Trophoblast cell (in vitro differentiated cells and primary cell): ENCODE measurements around the gene ARG1.

Source experiments
- DNase-seq, 2 donors: peaks; one replicate each; pipeline ENCODE4 v3.0.0-alpha.2; 2016
- H2AFZ ChIP-seq: 2 replicates; pipeline ENCODE4 v1.6.1; 2013; ENCODE audit warnings: low read length, moderate library complexity, mild to moderate bottlenecking; ENCODE audit not compliant: insufficient read depth, poor library complexity
- H2AK5ac ChIP-seq: 2 replicates; pipeline ENCODE4 v1.6.1; 2013; ENCODE audit warnings: mild to moderate bottlenecking, low read length
- H2BK120ac ChIP-seq: 2 replicates; pipeline ENCODE4 v1.6.1; 2013; ENCODE audit warnings: low read length, mild to moderate bottlenecking, moderate library complexity; ENCODE audit not compliant: insufficient read depth, poor library complexity
- H2BK12ac ChIP-seq: 2 replicates; pipeline ENCODE4 v1.6.1; 2013; ENCODE audit warnings: mild to moderate bottlenecking, low read length, moderate library complexity
- H2BK5ac ChIP-seq: 2 replicates; pipeline ENCODE4 v1.6.1; 2013; ENCODE audit warnings: low read length, low read depth, moderate library complexity, mild to moderate bottlenecking; ENCODE audit not compliant: poor library complexity
- H3K14ac ChIP-seq: 2 replicates; pipeline ENCODE4 v1.6.1; 2013; ENCODE audit warnings: mild to moderate bottlenecking, low read length
- H3K18ac ChIP-seq: 2 replicates; pipeline ENCODE4 v1.6.1; 2013; ENCODE audit warnings: mild to moderate bottlenecking, low read length
- H3K23ac ChIP-seq: 2 replicates; pipeline ENCODE4 v1.6.1; 2013; ENCODE audit warnings: low read length
- H3K27ac ChIP-seq: 2 replicates; pipeline ENCODE4 v1.5.1; 2013; ENCODE audit warnings: low read depth, mild to moderate bottlenecking, inconsistent platforms, low read length, moderate library complexity
- H3K27me3 ChIP-seq: 2 replicates; pipeline ENCODE4 v1.6.1; 2013; ENCODE audit warnings: inconsistent platforms, mild to moderate bottlenecking, low read length, moderate library complexity; ENCODE audit not compliant: insufficient read depth
- H3K36me3 ChIP-seq, 2 experiments: 1 replicate in 1 of 2; 2 replicates in 1 of 2; pipeline ENCODE4 v1.6.1; 2013; ENCODE audit warnings: low read length in 2 of 2, mild to moderate bottlenecking in 2 of 2, moderate library complexity in 1 of 2; ENCODE audit not compliant: insufficient read depth in 2 of 2, control insufficient read depth in 1 of 2
- H3K4ac ChIP-seq: 2 replicates; pipeline ENCODE4 v1.6.1; 2013; ENCODE audit warnings: low read depth, mild to moderate bottlenecking, low read length, moderate library complexity
- H3K4me1 ChIP-seq, 2 experiments: 1 replicate in 1 of 2; 2 replicates in 1 of 2; pipeline ENCODE4 v1.6.1; 2013; ENCODE audit warnings: low read length in 2 of 2, mild to moderate bottlenecking in 2 of 2, moderate library complexity in 1 of 2; ENCODE audit not compliant: insufficient read depth in 2 of 2, control insufficient read depth in 1 of 2
- H3K4me2 ChIP-seq: 2 replicates; pipeline ENCODE4 v1.6.1; 2013; ENCODE audit warnings: inconsistent platforms, mild to moderate bottlenecking, low read length, moderate library complexity
- H3K4me3 ChIP-seq: 2 replicates; pipeline ENCODE4 v1.5.1; 2013; ENCODE audit warnings: mild to moderate bottlenecking, low read depth, low read length, inconsistent platforms
- H3K79me1 ChIP-seq: one replicate; pipeline ENCODE4 v1.6.1; 2013; ENCODE audit warnings: low read length
- H3K79me2 ChIP-seq: 2 replicates; pipeline ENCODE4 v1.6.1; 2013; ENCODE audit warnings: low read length, mild to moderate bottlenecking; ENCODE audit not compliant: control insufficient read depth, insufficient read depth, poor library complexity
- H3K9ac ChIP-seq: 2 replicates; pipeline ENCODE4 v1.6.1; 2013; ENCODE audit warnings: mild to moderate bottlenecking, low read length
- H3K9me3 ChIP-seq: 2 replicates; pipeline ENCODE4 v1.6.1; 2013; ENCODE audit warnings: low read depth, mild to moderate bottlenecking, control low read depth, inconsistent platforms, low read length; ENCODE audit not compliant: insufficient read depth
- H4K12ac ChIP-seq: 2 replicates; pipeline ENCODE4 v1.6.1; 2013; ENCODE audit warnings: low read depth, mild to moderate bottlenecking, low read length, moderate library complexity
- H4K8ac ChIP-seq: 2 replicates; pipeline ENCODE4 v1.6.1; 2013; ENCODE audit warnings: low read depth, mild to moderate bottlenecking, low read length, moderate library complexity
- H4K91ac ChIP-seq: one replicate; pipeline ENCODE4 v1.6.1; 2013; ENCODE audit warnings: low read depth, mild to moderate bottlenecking, low read length, moderate library complexity
- WGBS: extraction: QIAGEN DNeasy Blood & Tissue Kit; methylation state at CpG from one replicate; pipeline ENCODE4 v1.1.7; 2013; ENCODE audit warnings: missing lambda C conversion rate; ENCODE audit not compliant: insufficient read length, insufficient coverage; ENCODE audit errors: extremely low coverage; 5-methylcytosine and 5-hydroxymethylcytosine counted together

ARG1 gene

DNA sequence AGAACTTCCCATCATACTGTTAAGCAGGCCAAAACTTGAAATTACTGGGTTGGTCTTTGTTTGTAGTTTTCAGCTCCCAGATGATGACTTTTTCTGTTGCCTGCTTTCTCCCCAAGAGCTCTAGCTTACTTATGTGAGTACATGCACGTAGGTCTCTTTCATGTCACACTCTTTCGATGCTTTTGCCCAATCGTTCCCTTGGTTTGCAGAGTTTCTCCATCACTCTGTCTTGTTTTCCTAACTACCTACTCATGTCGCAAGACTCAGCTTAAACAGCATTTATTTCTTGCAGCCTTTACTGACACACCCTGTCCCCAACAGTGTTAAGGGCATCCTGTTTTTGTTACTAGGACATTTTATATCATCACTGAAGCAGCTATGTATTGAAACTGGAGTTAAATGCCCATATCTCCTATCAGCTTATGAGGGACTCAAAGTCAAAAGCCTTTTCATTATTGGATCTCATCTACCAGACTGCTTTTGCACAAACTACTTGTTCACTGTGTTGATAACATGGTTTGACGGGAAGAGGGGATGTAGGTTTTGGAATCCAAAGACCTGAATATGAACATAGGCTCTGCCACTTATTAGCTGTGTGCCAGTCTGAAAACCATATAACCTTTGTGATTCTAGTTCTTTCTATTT lies 2.9 kb downstream of the ARG1 start:
- no peak overlapping the region for H4K12ac ChIP-seq

DNA sequence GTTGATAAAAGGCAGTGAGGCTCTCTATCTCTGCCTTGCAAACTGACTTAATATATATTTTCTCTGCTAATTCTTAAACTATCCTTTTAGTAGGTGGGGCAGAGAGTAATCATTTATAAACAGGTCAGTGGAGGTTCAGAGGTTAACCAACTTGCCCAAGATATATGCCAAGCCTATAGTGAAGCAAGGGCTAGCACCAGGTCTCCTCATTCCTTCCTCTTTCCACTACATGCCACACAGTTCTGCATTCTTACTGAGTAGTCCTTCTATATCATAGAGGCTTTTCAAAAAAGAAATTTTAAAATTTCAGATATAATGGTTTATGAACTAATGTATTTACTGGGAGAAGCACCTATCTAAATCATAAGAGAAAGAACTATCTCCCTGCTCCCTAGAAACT lies 8.5 kb downstream of the ARG1 start:
- no peak for DNase-seq
- Histone ChIP-seq H3K79me1 (no peaks in the 10 kb centered on the region), H2BK120ac (no peak overlapping the region), H2AK5ac (no peak overlapping the region), H3K18ac (no peak overlapping the region), H3K14ac (no peak overlapping the region), H3K79me2 (no peaks in the 10 kb centered on the region), H3K27ac (no peak overlapping the region), H3K4ac (no peak overlapping the region), H3K9me3 (no peaks in the 10 kb centered on the region), H4K91ac (no peak overlapping the region), H3K36me3 (peaks cover 9 to 10% of the 10 kb centered on the region in 2 experiments), H2BK12ac (no peak overlapping the region), H2AFZ (no peak overlapping the region), H3K4me2 (no peak overlapping the region), H3K4me1 (no peaks in the 10 kb centered on the region), H4K8ac (no peak overlapping the region), H3K4me3 (no peak overlapping the region), H4K12ac (no peak overlapping the region), H2BK5ac (no peak overlapping the region), H3K23ac (no peak overlapping the region), H3K27me3 (no peaks in the 10 kb centered on the region), H3K9ac (no peak overlapping the region)

More for the DNA sequence above, 2.9 kb downstream of the ARG1 start:
- DNase-seq = no peak
- Histone ChIP-seq H3K14ac (no peak overlapping the region), H3K9me3 (no peaks in the 10 kb centered on the region), H3K36me3 (peaks cover 0 to 2% of the 10 kb centered on the region in 2 experiments), H4K91ac (no peak overlapping the region), H3K23ac (no peak overlapping the region), H2BK12ac (no peak overlapping the region), H4K8ac (no peak overlapping the region), H2BK120ac (no peak overlapping the region), H2BK5ac (no peak overlapping the region), H3K4me2 (no peak overlapping the region), H2AFZ (no peak overlapping the region), H3K27me3 (no peaks in the 10 kb centered on the region), H3K4me3 (no peak overlapping the region), H3K27ac (no peak overlapping the region), H3K18ac (no peak overlapping the region), H3K9ac (no peak overlapping the region), H3K79me1 (no peaks in the 10 kb centered on the region), H2AK5ac (no peak overlapping the region), H3K4me1 (no peaks in the 10 kb centered on the region), H3K79me2 (no peaks in the 10 kb centered on the region), H3K4ac (no peak overlapping the region)
- WGBS = no CpG with 5 or more reads among the region's 5 CpGs

DNA sequence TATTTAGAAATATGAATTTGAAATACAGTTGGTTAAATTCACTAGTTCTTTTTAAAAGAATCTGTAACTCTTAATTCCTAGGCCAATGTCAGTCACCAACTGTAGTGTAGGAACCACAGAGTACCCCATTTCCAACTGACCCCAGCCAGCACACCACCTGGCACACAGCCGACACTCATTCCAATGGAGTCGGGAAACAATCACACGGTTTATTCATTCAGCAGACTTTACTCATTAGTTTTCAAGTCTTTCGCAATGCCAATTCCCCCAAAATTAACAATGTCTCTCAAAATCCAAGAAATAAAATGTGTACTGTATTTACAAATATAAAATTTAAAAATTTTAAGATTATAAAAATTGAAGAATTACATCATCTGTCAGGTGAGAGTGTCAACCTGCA lies 13.5 kb downstream of the ARG1 start:
- H3K18ac ChIP-seq = no peak overlapping the region
- DNase-seq = no peak
- H2AK5ac ChIP-seq = no peak overlapping the region
- H3K9ac ChIP-seq = no peak overlapping the region
- H2BK5ac ChIP-seq = no peak overlapping the region
- H3K23ac ChIP-seq = no peak overlapping the region
- no peak overlapping the region for H3K4me3 ChIP-seq
- no peak overlapping the region for H2BK120ac ChIP-seq
- H3K79me1 ChIP-seq = no peaks in the 10 kb centered on the region
- H3K14ac ChIP-seq = no peak overlapping the region
- H3K9me3 ChIP-seq = no peaks in the 10 kb centered on the region
- H3K4ac ChIP-seq = no peak overlapping the region
- no peaks in the 10 kb centered on the region for H3K79me2 ChIP-seq
- H2BK12ac ChIP-seq = no peak overlapping the region
- H4K12ac ChIP-seq = no peak overlapping the region
- no peaks in the 10 kb centered on the region for H3K27me3 ChIP-seq
- peaks cover 18 to 20% of the 10 kb centered on the region in 2 experiments for H3K36me3 ChIP-seq
- no peak overlapping the region for H4K91ac ChIP-seq
- no peaks in the 10 kb centered on the region for H3K4me1 ChIP-seq
- H3K27ac ChIP-seq = no peak overlapping the region
- no peak overlapping the region for H2AFZ ChIP-seq
- whole genome bisulfite sequencing = no CpG with 5 or more reads among the region's 4 CpGs
- H4K8ac ChIP-seq = no peak overlapping the region
- H3K4me2 ChIP-seq = no peak overlapping the region

DNA sequence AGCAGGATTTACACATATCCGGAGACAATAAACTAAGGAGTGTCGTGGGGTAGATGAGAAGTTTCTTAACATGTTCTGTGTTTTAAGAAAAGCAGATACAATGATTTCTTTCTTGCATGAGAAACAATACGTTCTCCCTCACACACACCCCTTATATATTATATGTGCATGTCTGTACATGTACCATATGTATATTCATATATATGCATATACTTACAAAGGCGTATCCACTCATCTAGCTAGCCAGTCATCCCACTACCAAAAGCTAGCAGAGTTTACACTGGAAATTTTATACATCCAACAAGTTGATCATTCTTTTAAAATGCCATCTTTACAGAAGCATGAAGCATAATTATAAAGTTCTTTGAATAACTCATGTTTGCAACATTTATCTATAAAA lies 14.9 kb downstream of the ARG1 start:
- H3K27me3 ChIP-seq = no peaks in the 10 kb centered on the region
- WGBS = no CpG with 5 or more reads among the region's 4 CpGs
- H3K4me1 ChIP-seq = no peaks in the 10 kb centered on the region
- no peak overlapping the region for H3K18ac ChIP-seq
- no peak overlapping the region for H3K14ac ChIP-seq
- no peak overlapping the region for H3K4me3 ChIP-seq
- no peak for DNase-seq
- H2BK12ac ChIP-seq = no peak overlapping the region
- no peaks in the 10 kb centered on the region for H3K79me2 ChIP-seq
- no peak overlapping the region for H3K27ac ChIP-seq
- H3K23ac ChIP-seq = no peak overlapping the region
- H4K8ac ChIP-seq = no peak overlapping the region
- no peak overlapping the region for H2AFZ ChIP-seq
- peaks cover 19 to 20% of the 10 kb centered on the region in 2 experiments for H3K36me3 ChIP-seq
- H2AK5ac ChIP-seq = no peak overlapping the region
- H3K9me3 ChIP-seq = no peaks in the 10 kb centered on the region
- no peaks in the 10 kb centered on the region for H3K79me1 ChIP-seq
- H4K91ac ChIP-seq = no peak overlapping the region
- H2BK5ac ChIP-seq = no peak overlapping the region
- no peak overlapping the region for H3K9ac ChIP-seq
- no peak overlapping the region for H4K12ac ChIP-seq
- H3K4me2 ChIP-seq = no peak overlapping the region
- H3K4ac ChIP-seq = no peak overlapping the region
- no peak overlapping the region for H2BK120ac ChIP-seq
